Measurements from ENCODE around the gene MYLK.

Gene MYLK

DNA sequence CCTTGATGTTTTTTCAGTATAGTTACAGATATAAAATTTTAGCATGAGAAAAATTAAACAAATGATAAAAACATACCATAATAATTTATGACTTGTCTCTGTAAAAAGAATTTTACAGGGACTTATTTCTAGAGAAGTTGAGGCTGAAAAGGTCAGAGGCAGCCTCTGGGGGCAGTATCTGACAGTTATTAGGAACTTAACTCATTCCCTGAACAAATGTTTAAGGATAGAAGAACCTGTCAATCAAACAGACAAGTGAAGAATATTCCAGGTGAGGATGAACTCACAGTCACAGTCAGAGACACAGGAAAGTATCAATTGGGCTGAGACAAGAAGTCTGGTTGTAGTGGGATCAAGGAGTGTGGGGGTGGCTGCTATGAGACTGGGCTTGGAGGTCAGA lies 7.3 kb downstream of the MYLK start:
- no peak for DNase-seq (ENCODE audit: low read depth in 3 of 3)

DNA sequence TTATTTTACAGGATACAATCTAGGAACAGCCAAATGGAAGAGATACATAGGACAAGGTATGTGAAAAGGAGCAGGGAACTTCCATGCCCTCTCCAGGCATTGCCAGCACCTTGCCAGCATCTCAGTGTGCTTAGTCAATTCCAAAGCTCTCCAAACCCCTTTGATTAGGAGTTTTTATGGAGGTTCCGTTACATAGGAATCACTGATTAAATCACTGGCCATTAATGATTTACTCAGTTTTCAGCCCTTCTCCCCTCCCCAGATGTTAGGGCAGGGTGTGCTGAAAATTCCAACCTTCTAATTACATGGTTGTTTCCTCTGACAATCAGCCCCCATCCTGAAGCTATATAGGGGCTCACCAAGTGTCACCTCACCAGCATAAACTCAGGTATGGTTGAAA lies 11.5 kb downstream of the MYLK start:
- no peak for DNase-seq (ENCODE audit: low read depth in 3 of 3)

GRCh38 chr3:123871946-123872345 lies 12.2 kb downstream of the MYLK start:
- no peak for DNase-seq (ENCODE audit: low read depth in 3 of 3)

- DNase-seq (ENCODE audit: low read depth in 3 of 3) = no peak
Observed at GRCh38 chr3:123870033-123870432, 14.1 kb downstream of the MYLK start.

GRCh38 chr3:123869165-123869564 lies 15.0 kb downstream of the MYLK start:
- DNase-seq (ENCODE audit: low read depth in 3 of 3) = no peak

- DNase-seq (ENCODE audit: low read depth in 3 of 3) = no peak
Observed at GRCh38 chr3:123864706-123865105, 19.4 kb downstream of the MYLK start.

DNA sequence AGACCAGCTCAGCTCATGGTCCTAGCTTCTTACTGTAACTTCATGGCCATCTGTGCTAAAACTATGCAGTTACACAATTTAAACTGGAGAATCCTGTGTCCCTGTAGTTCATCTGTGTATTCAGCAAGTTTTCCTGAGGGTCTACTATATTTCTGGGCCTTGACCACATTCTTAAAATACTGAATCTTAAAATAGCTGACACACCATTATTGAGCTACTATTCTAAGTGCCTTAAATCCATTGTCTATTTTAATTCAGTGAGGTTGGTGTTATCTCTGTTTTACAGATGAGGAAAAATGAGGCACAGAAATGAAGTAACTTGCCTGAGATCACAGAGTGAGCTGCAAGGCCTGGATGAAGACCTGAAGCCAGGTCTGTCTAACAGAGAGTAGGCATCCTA lies 22.0 kb downstream of the MYLK start:
- DNase-seq (ENCODE audit: low read depth in 3 of 3) = no peak

GRCh38 chr3:123861081-123861836 lies 22.9 kb downstream of the MYLK start:
- no peak for DNase-seq (ENCODE audit: low read depth in 3 of 3)

GRCh38 chr3:123859177-123859576 lies 25.0 kb downstream of the MYLK start:
- DNase-seq (ENCODE audit: low read depth in 3 of 3) = no peak

- no peak for DNase-seq (ENCODE audit: low read depth in 3 of 3)
Observed at GRCh38 chr3:123854905-123855304, 29.2 kb downstream of the MYLK start.

DNA sequence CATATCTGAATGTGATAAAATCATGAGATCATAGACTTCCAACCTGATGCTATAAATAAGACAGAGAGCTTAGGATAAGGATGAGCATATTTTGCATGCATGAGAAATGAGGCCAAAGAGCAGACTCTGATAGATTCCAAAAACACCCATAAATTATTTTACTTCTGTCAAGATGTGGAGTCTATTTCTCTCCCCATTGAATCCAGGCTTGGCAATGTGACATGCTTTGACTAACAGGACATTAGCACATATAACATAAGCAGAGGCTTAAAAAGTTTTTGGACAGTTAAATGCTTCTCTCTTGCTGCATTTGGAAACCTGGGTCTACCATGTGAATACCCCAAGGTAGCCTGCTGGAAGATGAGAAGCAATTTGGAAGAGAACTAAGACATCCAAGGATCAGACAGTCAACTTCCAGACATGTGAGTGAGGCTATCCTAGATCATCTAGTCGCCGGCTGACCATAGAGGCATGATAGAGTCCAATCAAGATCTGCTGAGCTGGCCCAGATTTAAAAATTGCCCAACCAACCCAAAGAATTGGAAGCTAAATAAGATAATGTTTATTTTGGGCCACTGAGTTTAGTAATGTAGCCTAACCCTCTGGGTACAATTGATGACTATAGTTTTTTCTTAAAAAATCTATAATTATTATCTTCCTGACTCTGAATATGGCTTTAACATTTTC lies 30.3 kb downstream of the MYLK start:
- no peak for DNase-seq (ENCODE audit: low read depth in 3 of 3)

DNA sequence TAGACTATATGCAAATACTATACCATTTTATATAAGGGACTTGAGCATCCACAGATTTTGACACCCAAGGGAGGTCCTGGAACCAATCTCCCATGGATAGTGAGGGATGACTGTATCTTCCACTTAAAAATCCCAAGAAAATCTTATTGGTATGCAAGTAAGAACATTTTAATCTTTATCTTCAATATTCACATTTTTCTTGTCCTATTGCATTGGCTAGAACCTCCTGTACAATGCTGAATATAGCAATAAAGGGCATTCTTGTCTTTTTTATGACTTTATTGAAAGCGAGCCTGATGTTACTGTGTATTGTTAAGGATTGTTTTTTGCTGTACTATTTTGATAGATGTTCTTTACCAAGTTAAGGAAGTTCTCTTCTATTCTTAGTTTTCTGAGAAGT lies 36.9 kb downstream of the MYLK start:
- no peak for DNase-seq (ENCODE audit: low read depth in 3 of 3)

DNA sequence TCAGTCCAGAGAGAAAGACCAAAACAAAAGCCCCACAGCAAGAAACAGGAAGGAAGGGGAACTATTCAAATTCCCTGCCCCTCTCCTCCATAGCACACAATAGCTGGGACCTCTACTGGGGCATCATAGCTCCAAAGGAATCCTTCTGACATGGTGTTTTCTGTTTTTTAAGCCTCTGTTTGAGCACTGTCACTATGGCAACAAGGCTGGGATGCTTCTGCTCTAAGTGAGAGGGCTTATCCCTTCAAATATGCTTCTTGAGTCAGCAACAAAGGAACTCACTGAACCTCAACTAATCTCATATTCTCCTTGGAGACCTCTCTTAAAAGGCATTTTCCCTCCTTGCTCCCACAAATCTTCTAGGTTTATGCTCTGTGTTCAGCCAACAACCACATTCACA lies 40.5 kb downstream of the MYLK start:
- DNase-seq (ENCODE audit: low read depth in 3 of 3) = no peak

DNA sequence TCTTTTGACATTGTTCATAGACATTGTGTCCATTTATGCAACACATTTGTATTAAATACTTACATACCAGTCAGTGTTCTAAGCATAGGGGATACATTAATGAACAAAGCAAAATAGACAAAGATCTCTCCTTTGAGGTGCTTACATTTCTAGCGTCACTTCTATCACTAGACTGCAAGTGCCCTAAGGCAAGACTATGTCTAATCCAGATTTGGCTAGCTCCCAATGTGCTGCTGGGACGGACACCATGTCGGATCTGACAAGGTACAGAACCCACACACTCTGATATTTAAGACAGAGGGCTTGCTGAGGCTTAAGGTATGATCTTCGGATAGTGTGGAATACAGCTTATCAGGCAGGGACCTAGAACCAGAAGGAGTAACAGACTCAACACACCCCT lies 41.4 kb downstream of the MYLK start:
- DNase-seq (ENCODE audit: low read depth in 3 of 3) = no peak

GRCh38 chr3:123841476-123842238 lies 42.5 kb downstream of the MYLK start:
- no peak for DNase-seq (ENCODE audit: low read depth in 3 of 3)

GRCh38 chr3:123840961-123841360 lies 43.2 kb downstream of the MYLK start:
- DNase-seq (ENCODE audit: low read depth in 3 of 3) = no peak

- no peak for DNase-seq (ENCODE audit: low read depth in 3 of 3)
Observed at GRCh38 chr3:123837858-123838257, 46.3 kb downstream of the MYLK start.

DNA sequence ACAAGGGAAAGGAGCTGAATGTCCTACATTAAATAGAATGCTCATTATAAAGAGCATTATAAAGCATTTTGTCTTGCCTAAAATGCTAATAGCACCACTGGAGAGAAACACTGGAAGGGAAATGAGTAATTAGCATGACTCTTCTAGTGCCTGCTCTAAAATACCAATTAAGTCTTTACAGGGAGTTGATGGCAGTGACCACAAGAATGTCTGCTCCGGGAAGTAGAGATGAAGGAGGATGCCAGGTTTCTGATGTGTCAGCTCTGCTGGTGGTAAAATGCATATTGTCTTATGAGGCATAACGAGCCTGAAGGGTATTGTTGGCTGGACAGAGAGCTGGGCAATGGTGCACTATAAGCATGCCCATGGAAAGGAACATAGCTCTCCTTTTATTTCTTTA lies 49.5 kb downstream of the MYLK start:
- no peak for DNase-seq (ENCODE audit: low read depth in 3 of 3)

- no peak for DNase-seq (ENCODE audit: low read depth in 3 of 3)
Observed at GRCh38 chr3:123833398-123833785, 50.7 kb downstream of the MYLK start.

- DNase-seq (ENCODE audit: low read depth in 3 of 3) = no peak
Observed at GRCh38 chr3:123832692-123833397, 51.3 kb downstream of the MYLK start.

DNA sequence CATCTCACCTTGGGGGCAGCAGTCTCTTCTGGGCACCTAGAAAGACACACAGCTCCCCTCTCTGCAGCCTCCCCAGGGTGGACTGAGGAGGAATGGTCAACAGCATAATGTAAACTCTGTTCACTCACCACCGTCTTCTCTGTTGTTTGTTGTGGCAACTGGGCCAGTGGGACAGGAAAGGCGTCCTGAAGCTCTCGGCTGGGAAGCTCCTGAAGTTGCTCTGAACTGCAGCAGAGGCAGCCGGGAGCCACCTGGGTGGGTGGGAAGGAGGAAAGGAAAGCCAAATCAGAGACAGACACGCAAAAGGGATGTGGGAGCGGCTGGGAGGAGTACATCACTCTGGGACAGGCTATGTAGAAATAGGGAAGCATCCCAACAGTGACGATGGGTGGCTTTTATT lies 52.7 kb downstream of the MYLK start:
- no peak for DNase-seq (ENCODE audit: low read depth in 3 of 3)

DNA sequence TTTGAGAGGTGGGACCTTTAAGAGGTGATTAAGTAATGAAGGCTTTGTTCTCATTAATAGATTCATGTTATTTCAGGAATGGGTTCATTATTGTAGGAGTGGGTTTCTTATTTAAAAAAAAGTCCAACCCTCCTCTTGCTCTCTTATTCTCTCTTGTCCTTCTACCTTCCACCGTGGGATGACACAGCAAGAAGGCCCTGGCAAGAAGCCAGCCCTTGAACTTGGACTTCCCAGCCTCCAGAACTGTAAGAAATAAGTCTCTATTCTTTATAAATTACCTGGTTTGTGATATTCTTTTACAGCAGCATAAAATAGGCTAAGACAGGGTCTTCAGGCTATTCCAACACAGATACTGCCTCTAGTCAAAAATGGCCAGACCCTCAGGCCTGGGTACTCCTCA lies 62.2 kb downstream of the MYLK start:
- DNase-seq (ENCODE audit: low read depth in 3 of 3) = no peak
